K562 (cell line): ENCODE data around the gene KISS1R. TPM values are rescaled to one million over a fixed set of nuclear protein-coding genes. Genes with fewer than 3 reads are reported as not detected.

ENCODE experiments used
- ATAC-seq: fragments of 200-7000 bp; cut with Tn5 transposase; 3 replicates; pipeline ENCODE4 v1.9.1; 2020; ENCODE audit warnings: moderate library complexity
- BruUV-seq: library from RNA; stranded (reverse); fragments of 400-500 nt; replicated peaks from 2 replicates; lab custom pipeline; 2021; lab: Mats Ljungman, UMichigan
- CTCF ChIA-PET: fragments of 300-600 bp; formaldehyde crosslinking; extraction: SDS; loops from one replicate; lab custom pipeline; 2021; ENCODE audit warnings: low intra/inter-chr PET ratio; lab: Yijun Ruan, JAX
- POLR2A ChIA-PET: fragments of 300-600, 350-650 bp; sonication (Branson Sonifier 250); formaldehyde crosslinking; extraction: SDS; loops from one replicate; lab custom pipeline; 2021; ENCODE audit warnings: antibody characterized with exemption, inconsistent platforms; lab: Yijun Ruan, JAX
- DNase-seq, 4 experiments: peaks; one replicate each; pipeline versions ENCODE4 v3.0.0 to v3.0.0-alpha.2; 2011 to 2018; ENCODE audit warnings: low spot score in 3 of 4, mixed read lengths in 3 of 4; ENCODE audit errors: extremely low read depth in 1 of 4
- FAIRE-seq: peaks from 2 replicates; lab custom pipeline; 2011; peaks lifted over from hg19 to GRCh38; lab: Jason Lieb, UNC
- H2AFZ ChIP-seq: 2 replicates; pipeline ENCODE4 v1.6.0; 2011; ENCODE audit warnings: low read depth, low read length, control low read depth, inconsistent platforms
- H3K27ac ChIP-seq: fragments of 200-600 bp; 3 replicates; pipeline ENCODE4 v1.8.0; 2011; ENCODE audit warnings: low read depth, mild to moderate bottlenecking, control low read depth, inconsistent platforms, low read length, moderate library complexity, mixed read lengths; ENCODE audit errors: extremely low read depth
- H3K27me3 ChIP-seq, 2 experiments: fragments of 300-600 bp in 1 of 2; 2 replicates in 1 of 2; 3 replicates in 1 of 2; pipeline versions ENCODE4 v1.6.0 to v1.8.0; 2011; ENCODE audit warnings: inconsistent platforms in 2 of 2, low read length in 2 of 2, mild to moderate bottlenecking in 1 of 2, mixed read lengths in 1 of 2, moderate library complexity in 1 of 2; ENCODE audit not compliant: control insufficient read depth in 2 of 2, insufficient read depth in 2 of 2
- H3K36me3 ChIP-seq: fragments of 300-600 bp; 3 replicates; pipeline ENCODE4 v1.8.0; 2011; ENCODE audit warnings: mild to moderate bottlenecking, low read length, inconsistent platforms; ENCODE audit not compliant: control insufficient read depth, insufficient read depth
- H3K4me1 ChIP-seq, 2 experiments: fragments of 200-600 bp in 1 of 2; replicated peaks in 1 of 2; 2 replicates in 1 of 2; 3 replicates in 1 of 2; pipeline versions ENCODE4 v1.5.1 to v1.8.0; 2011; ENCODE audit warnings: inconsistent platforms in 2 of 2, low read length in 2 of 2, mild to moderate bottlenecking in 1 of 2, mixed read lengths in 1 of 2, moderate library complexity in 1 of 2; ENCODE audit not compliant: control insufficient read depth in 2 of 2, insufficient read depth in 2 of 2
- H3K4me2 ChIP-seq: 2 replicates; pipeline ENCODE4 v1.6.1; 2011; ENCODE audit warnings: low read length, control low read depth, inconsistent platforms, mixed read lengths; ENCODE audit not compliant: insufficient read depth
- H3K4me3 ChIP-seq: fragments of 200-600 bp; sonication (generic), shearing (Covaris generic); 2 replicates; pipeline ENCODE4 v1.5.1; 2016; ENCODE audit warnings: control low read depth, inconsistent platforms
- H3K79me2 ChIP-seq: fragments of 200-600 bp; 3 replicates; pipeline ENCODE4 v1.8.0; 2011; ENCODE audit warnings: low read length, inconsistent platforms; ENCODE audit not compliant: control insufficient read depth, insufficient read depth
- H3K9ac ChIP-seq, 2 experiments: 2 replicates each; pipeline versions ENCODE4 v1.6.0 to v1.6.1; 2011; ENCODE audit warnings: low read depth in 2 of 2, low read length in 2 of 2, control low read depth in 1 of 2, inconsistent platforms in 1 of 2, mild to moderate bottlenecking in 1 of 2, mixed read lengths in 1 of 2; ENCODE audit not compliant: insufficient read depth in 1 of 2
- H3K9me1 ChIP-seq: one replicate; pipeline ENCODE4 v1.6.0; 2011; ENCODE audit warnings: inconsistent platforms, mild to moderate bottlenecking, low read length, moderate library complexity; ENCODE audit not compliant: control insufficient read depth, insufficient read depth
- H3K9me3 ChIP-seq: replicated peaks from 2 replicates; pipeline ENCODE4 v1.5.1; 2011; ENCODE audit warnings: low read depth, low read length, inconsistent platforms; ENCODE audit not compliant: control insufficient read depth, insufficient read depth
- H4K20me1 ChIP-seq: replicated peaks from 2 replicates; pipeline ENCODE4 v1.6.1; 2011; ENCODE audit warnings: low read length, inconsistent platforms, mixed read lengths; ENCODE audit not compliant: control insufficient read depth, insufficient read depth
- BCOR ChIP-seq: fragments of 450-650 bp; IDR thresholded peaks from 2 replicates; pipeline ENCODE4 v1.6.1; 2016
- CC2D1A ChIP-seq: fragments of 450-650 bp; IDR thresholded peaks from 2 replicates; pipeline ENCODE4 v1.6.1; 2017; ENCODE audit warnings: mild to moderate bottlenecking
- FOS ChIP-seq: IDR thresholded peaks from 3 replicates; pipeline ENCODE4 v1.6.1; 2011; ENCODE audit not compliant: insufficient read length; ENCODE audit errors: extremely low read depth
- KDM1A ChIP-seq, 2 experiments: fragments of 450-650 bp; IDR thresholded peaks; 2 replicates each; pipeline ENCODE4 v1.6.1; 2016; ENCODE audit warnings: mild to moderate bottlenecking in 2 of 2
- RFX5 ChIP-seq: IDR thresholded peaks from 2 replicates; pipeline ENCODE4 v1.6.1; 2011; ENCODE audit warnings: low read depth, mild to moderate bottlenecking, improper control_type of control experiment, low read length
- TAF1 ChIP-seq: IDR thresholded peaks from 2 replicates; pipeline ENCODE4 v1.6.1; 2011; ENCODE audit warnings: mild to moderate bottlenecking, low read length, moderate library complexity; ENCODE audit not compliant: insufficient read depth, control insufficient read depth, severe bottlenecking; ENCODE audit errors: extremely low read depth
- TCF7 ChIP-seq: sonication (generic); IDR thresholded peaks from 2 replicates; pipeline ENCODE4 v1.6.1; 2016; ENCODE audit warnings: antibody characterized with exemption, borderline replicate concordance
- TFAP4 ChIP-seq: sonication (generic); formaldehyde crosslinking; IDR thresholded peaks from 2 replicates; pipeline ENCODE4 v1.8.0; 2022; ENCODE audit warnings: missing genetic modification reagents, mild to moderate bottlenecking, moderate library complexity, borderline replicate concordance
- TOE1 ChIP-seq, 2 experiments: fragments of 450-650 bp in 1 of 2; sonication (generic) in 1 of 2; formaldehyde crosslinking in 1 of 2; IDR thresholded peaks; 2 replicates each; pipeline versions ENCODE4 v1.7.1 to v1.8.0; 2016 to 2022; ENCODE audit warnings: borderline replicate concordance in 2 of 2, mild to moderate bottlenecking in 2 of 2, antibody characterized with exemption in 1 of 2, inconsistent platforms in 1 of 2, low read depth in 1 of 2, missing genetic modification reagents in 1 of 2, moderate library complexity in 1 of 2
- ZNF592 ChIP-seq: fragments of 450-650 bp; IDR thresholded peaks from 2 replicates; pipeline ENCODE4 v1.6.1; 2017; ENCODE audit warnings: antibody characterized with exemption, mild to moderate bottlenecking
- WGBS: fragments of 100-300 bp; shearing (Covaris generic); methylation state at CpG from one replicate; pipeline ENCODE4 v1.1.6; 2016; ENCODE audit warnings: low coverage, mixed read lengths; ENCODE audit not compliant: insufficient coverage; ENCODE audit errors: missing lambda C conversion rate; 5-methylcytosine and 5-hydroxymethylcytosine counted together
- in situ Hi-C: fragments of 300-500 bp; cut with MboI; formaldehyde crosslinking; loops from 4 replicates; pipeline ENCODE4 v1.15.0; 2018; ENCODE audit warnings: inconsistent platforms, mixed read lengths
- intact Hi-C: fragments of 100-400 bp; cut with micrococcal nuclease; formaldehyde crosslinking; loops from 2 replicates; pipeline ENCODE4 v1.14.2; 2022
- polyA plus RNA-seq, 8 experiments: library from polyadenylated mRNA; depleted of rRNA in 4 of 8; stranded (reverse) in 5 of 8; unstranded in 3 of 8; fragments of >200 nt; fragmentation: Nextera tagmentation in 2 of 8; fragmentation: Illumina TruSeq in 1 of 8; extraction: Ambion mirVana in 2 of 8; extraction: Trizol in 1 of 8; gene quantifications; 2 replicates each; pipeline versions ENCODE4 v1.2.1 to v1.2.3, GENCODE V29; 2011 to 2014; ENCODE audit warnings: inconsistent platforms in 1 of 8, missing spikeins in 1 of 8
- total RNA-seq, 7 experiments: library from RNA; depleted of rRNA in 6 of 7; stranded (reverse); fragments of >200 nt in 6 of 7; fragmentation: Illumina TruSeq in 2 of 7; extraction: Trizol in 2 of 7; gene quantifications; 2 replicates each; pipeline versions ENCODE4 v1.2.1 to v1.2.3, GENCODE V29; 2011 to 2021; ENCODE audit warnings: low replicate concordance in 1 of 7
- TF ChIP-seq, protein P1 (sequence below): fragments of 250-450 bp; sonication (Bioruptor Pico); IDR thresholded peaks from 2 replicates; pipeline ENCODE4 v1.5.0; 2020; ENCODE audit warnings: mild to moderate bottlenecking, borderline replicate concordance

The KISS1R gene
- total and polyA plus RNA-seq, 9 of the 15 experiments (the other 6 are each of a cell fraction or from before 2014, with no cell fraction given): 0.37 to 39.4 (median 2.0) TPM

GRCh38 chr19:947090-947706, 30.1 kb downstream of the KISS1R start:
- FAIRE-seq: no peak
- Histone ChIP-seq H3K36me3 (peaks cover 44% of the 10 kb centered on the region; the same call in 2 of the 3 replicates), H3K4me3 (no peak overlapping the region), H2AFZ (no peak overlapping the region), H3K4me2 (no peak overlapping the region), H3K9ac (peak overlapping the region in 1 of 2 experiments; percentile 12; a peak in 1 of 4 replicates), H3K9me3 (no peaks in the 10 kb centered on the region), H3K79me2 (peaks cover 79% of the 10 kb centered on the region), H4K20me1 (peaks cover 24% of the 10 kb centered on the region), H3K9me1 (peaks cover 6% of the 10 kb centered on the region), H3K27me3 (no peaks in the 10 kb centered on the region), H3K27ac (no peak overlapping the region), H3K4me1 (peaks cover 22 to 78% of the 10 kb centered on the region in 2 experiments)
- no peak for TF ChIP-seq CC2D1A
- TF ChIP-seq ZNF592: no peak
- TF ChIP-seq TAF1: no peak
- 0 out of 2 replicates have a peak, but pooled peaks have one; percentile 30 for TF ChIP-seq TFAP4 (CRISPR knock-in tag)
- no peak for TF ChIP-seq TCF7
- no peak for TF ChIP-seq RFX5
- TF ChIP-seq, protein P1, sequence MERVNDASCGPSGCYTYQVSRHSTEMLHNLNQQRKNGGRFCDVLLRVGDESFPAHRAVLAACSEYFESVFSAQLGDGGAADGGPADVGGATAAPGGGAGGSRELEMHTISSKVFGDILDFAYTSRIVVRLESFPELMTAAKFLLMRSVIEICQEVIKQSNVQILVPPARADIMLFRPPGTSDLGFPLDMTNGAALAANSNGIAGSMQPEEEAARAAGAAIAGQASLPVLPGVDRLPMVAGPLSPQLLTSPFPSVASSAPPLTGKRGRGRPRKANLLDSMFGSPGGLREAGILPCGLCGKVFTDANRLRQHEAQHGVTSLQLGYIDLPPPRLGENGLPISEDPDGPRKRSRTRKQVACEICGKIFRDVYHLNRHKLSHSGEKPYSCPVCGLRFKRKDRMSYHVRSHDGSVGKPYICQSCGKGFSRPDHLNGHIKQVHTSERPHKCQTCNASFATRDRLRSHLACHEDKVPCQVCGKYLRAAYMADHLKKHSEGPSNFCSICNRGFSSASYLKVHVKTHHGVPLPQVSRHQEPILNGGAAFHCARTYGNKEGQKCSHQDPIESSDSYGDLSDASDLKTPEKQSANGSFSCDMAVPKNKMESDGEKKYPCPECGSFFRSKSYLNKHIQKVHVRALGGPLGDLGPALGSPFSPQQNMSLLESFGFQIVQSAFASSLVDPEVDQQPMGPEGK (CRISPR knock-in tag): no peak
- peak; percentile 11; the same call in 1 of the 2 replicates for TF ChIP-seq BCOR
- TF ChIP-seq FOS: no peak
- TF ChIP-seq KDM1A (IDR thresholded peaks at IDR 0.05): no peak
- TF ChIP-seq TOE1 (IDR thresholded peaks at IDR 0.05; ENCODE audit: borderline replicate concordance): no peak
- no peak for TF ChIP-seq TOE1 (CRISPR knock-in tag; IDR thresholded peaks at IDR 0.05; ENCODE audit: borderline replicate concordance, low read depth)
- 91% methylated on average over 23 of the region's 30 CpGs for WGBS
- POLR2A ChIA-PET: interaction anchor here (0.6 kb wide), 1 partner anchor 29 kb away, joined by 3 read pairs; no protein-coding TSS in a partner anchor
- no peak for DNase-seq
- no TSS peak for BruUV-seq
- CTCF ChIA-PET: no interaction called here
- ATAC-seq: no peak
- in situ Hi-C loops (no loop called here), intact Hi-C loops (no loop called here)
